Erythroblast (primary cell): ENCODE data around the gene EXOC2.

Experiments used
- GATA1 ChIP-seq: IDR thresholded peaks from 2 replicates; pipeline ENCODE4 v1.6.1; 2011; ENCODE audit warnings: low read depth, mild to moderate bottlenecking, control low read depth, low read length, moderate library complexity
- POLR2A ChIP-seq: IDR thresholded peaks from 2 replicates; pipeline ENCODE4 v1.6.1; 2011; ENCODE audit warnings: mild to moderate bottlenecking, low read length

- TF ChIP-seq POLR2A (no peak), GATA1 (no peak)
These were observed 122.1 kb downstream of the EXOC2 start for GRCh38 chr6:570825-571224.
